GM19324 (cell line): Measurements from ENCODE around the gene CTIF.

ENCODE experiments used
- ATAC-seq: cut with Tn5 transposase; IDR thresholded peaks from one replicate; pipeline ENCODE4 v1.9.1; 2021; ENCODE audit warnings: mild to moderate bottlenecking, moderate library complexity; ENCODE audit not compliant: unreplicated experiment, low FRiP score

CTIF gene

GRCh38 chr18:48573632-48574283, 34.9 kb downstream of the CTIF start:
- ATAC-seq: no peak

- no peak for ATAC-seq
Observed at GRCh38 chr18:48574667-48575300, 36.0 kb downstream of the CTIF start.

- ATAC-seq: no peak
Observed at GRCh38 chr18:48575301-48575657, 36.4 kb downstream of the CTIF start.

GRCh38 chr18:48575658-48576456, 37.0 kb downstream of the CTIF start:
- no peak for ATAC-seq

GRCh38 chr18:48576457-48576771, 37.6 kb downstream of the CTIF start:
- no peak for ATAC-seq

- ATAC-seq: no peak
Observed at GRCh38 chr18:48577478-48578190, 38.8 kb downstream of the CTIF start.

GRCh38 chr18:48578289-48578688, 39.5 kb downstream of the CTIF start:
- ATAC-seq: no peak

- ATAC-seq: no peak
Observed at GRCh38 chr18:48580066-48580465, 41.2 kb downstream of the CTIF start.

- no peak for ATAC-seq
Observed at GRCh38 chr18:48580782-48581181, 42.0 kb downstream of the CTIF start.

GRCh38 chr18:48581206-48581605, 42.4 kb downstream of the CTIF start:
- ATAC-seq: no peak

- no peak for ATAC-seq
Observed at GRCh38 chr18:48581941-48582340, 43.1 kb downstream of the CTIF start.

- no peak for ATAC-seq
Observed at GRCh38 chr18:48582946-48583345, 44.1 kb downstream of the CTIF start.

- no peak for ATAC-seq
Observed at GRCh38 chr18:48583573-48583972, 44.7 kb downstream of the CTIF start.

GRCh38 chr18:48589797-48590519, 51.1 kb downstream of the CTIF start:
- ATAC-seq: no peak

- no peak for ATAC-seq
Observed at GRCh38 chr18:48590678-48591077, 51.8 kb downstream of the CTIF start.

GRCh38 chr18:48592540-48593171, 53.8 kb downstream of the CTIF start:
- no peak for ATAC-seq

GRCh38 chr18:48594471-48595094, 55.8 kb downstream of the CTIF start:
- ATAC-seq: no peak

- ATAC-seq: no peak
Observed at GRCh38 chr18:48595703-48596218, 56.9 kb downstream of the CTIF start.

GRCh38 chr18:48597110-48597509, 58.3 kb downstream of the CTIF start:
- no peak for ATAC-seq
